Activated T-helper 1 cell treated with anti-CD3 and anti-CD28 coated beads, Interleukin-12 subunit alpha, Interleukin-12 subunit beta, Interleukin-2, Interleukin-4 antibody, amounts not matched to agents 30 ng/mL and 10 ng/mL and 1 ng/mL, durations not matched to agents 14 hours and 24 hours and 36 hours (primary cell): ENCODE measurements around the gene CARD10. TPM values are rescaled to one million over a fixed set of nuclear protein-coding genes. Genes with fewer than 3 reads are reported as not detected.
"Not testable (repeated sequence)": the region's sequence is repeated elsewhere in the genome, so short reads cannot be mapped to it uniquely, and the experiment has no call there.

Experiments
- DNase-seq: peaks from one replicate; pipeline ENCODE4 v3.0.0; 2021; ENCODE audit warnings: low spot score
- H3K27ac Mint-ChIP-seq: one replicate; pipeline ENCODE4 v1.8.0; 2021; ENCODE audit warnings: mild to moderate bottlenecking, mixed read lengths
- H3K27me3 Mint-ChIP-seq: one replicate; pipeline ENCODE4 v1.8.0; 2022; ENCODE audit warnings: mild to moderate bottlenecking, moderate library complexity, mixed read lengths; ENCODE audit not compliant: insufficient read depth
- H3K36me3 Mint-ChIP-seq: one replicate; pipeline ENCODE4 v1.8.0; 2021; ENCODE audit warnings: low read depth, mixed read lengths
- H3K4me1 Mint-ChIP-seq: one replicate; pipeline ENCODE4 v1.8.0; 2021; ENCODE audit warnings: low read depth, mixed read lengths
- H3K4me3 Mint-ChIP-seq: one replicate; pipeline ENCODE4 v1.8.0; 2021; ENCODE audit warnings: mild to moderate bottlenecking, moderate library complexity, mixed read lengths
- H3K9me3 Mint-ChIP-seq: one replicate; pipeline ENCODE4 v1.8.0; 2021; ENCODE audit warnings: mixed read lengths
- intact Hi-C: fragments of 100-400 bp; cut with micrococcal nuclease; formaldehyde crosslinking; loops from one replicate; pipeline ENCODE4 v1.15.1; 2024
- total RNA-seq: library from RNA; stranded (reverse); gene quantifications from 2 replicates; pipeline ENCODE4 v1.2.3, GENCODE V29; 2022

CARD10 gene
- total RNA-seq, 1 donor from 2014 or later: not detected

GRCh38 chr22:37529652-37530345 lies 10.6 kb upstream of the CARD10 start:
- no peaks in the 10 kb centered on the region for H3K9me3 Mint-ChIP-seq
- H3K4me1 Mint-ChIP-seq: peaks cover 24% of the 10 kb centered on the region
- H3K36me3 Mint-ChIP-seq: no peaks in the 10 kb centered on the region
- intact Hi-C loops: loop anchor here (10.0 kb wide), 1 partner anchor 215 kb away; no protein-coding TSS in a partner anchor
- no peak for DNase-seq
- no peak overlapping the region for H3K4me3 Mint-ChIP-seq
- no peak overlapping the region for H3K27ac Mint-ChIP-seq
- no peaks in the 10 kb centered on the region for H3K27me3 Mint-ChIP-seq

GRCh38 chr22:37527952-37528351 lies 8.7 kb upstream of the CARD10 start:
- intact Hi-C loops, H3K27me3 Mint-ChIP-seq, DNase-seq, H3K9me3 Mint-ChIP-seq, H3K27ac Mint-ChIP-seq, H3K4me1 Mint-ChIP-seq, H3K4me3 Mint-ChIP-seq, H3K36me3 Mint-ChIP-seq: not testable (repeated sequence)

- intact Hi-C loops, H3K27ac Mint-ChIP-seq, H3K4me1 Mint-ChIP-seq, DNase-seq, H3K36me3 Mint-ChIP-seq, H3K4me3 Mint-ChIP-seq, H3K9me3 Mint-ChIP-seq: not testable (repeated sequence)
- H3K27me3 Mint-ChIP-seq: peaks cover 14% of the 10 kb centered on the region
These were observed 8.0 kb upstream of the CARD10 start for GRCh38 chr22:37527081-37527752.

GRCh38 chr22:37526376-37526775 lies 7.2 kb upstream of the CARD10 start:
- no peak overlapping the region for H3K4me3 Mint-ChIP-seq
- peaks cover 20% of the 10 kb centered on the region for H3K27me3 Mint-ChIP-seq
- intact Hi-C loops: no loop called here
- no peaks in the 10 kb centered on the region for H3K36me3 Mint-ChIP-seq
- peaks cover 8% of the 10 kb centered on the region for H3K4me1 Mint-ChIP-seq
- H3K9me3 Mint-ChIP-seq: no peaks in the 10 kb centered on the region
- no peak for DNase-seq
- H3K27ac Mint-ChIP-seq: no peak overlapping the region

GRCh38 chr22:37525746-37526350 lies 6.6 kb upstream of the CARD10 start:
- DNase-seq: no peak
- no peaks in the 10 kb centered on the region for H3K36me3 Mint-ChIP-seq
- H3K9me3 Mint-ChIP-seq: no peaks in the 10 kb centered on the region
- H3K4me3 Mint-ChIP-seq: no peak overlapping the region
- intact Hi-C loops: no loop called here
- no peak overlapping the region for H3K27ac Mint-ChIP-seq
- peaks cover 8% of the 10 kb centered on the region for H3K4me1 Mint-ChIP-seq
- H3K27me3 Mint-ChIP-seq: peaks cover 25% of the 10 kb centered on the region

- Mint-ChIP-seq H3K27ac (no peak overlapping the region), H3K4me1 (peaks cover 8% of the 10 kb centered on the region), H3K36me3 (no peaks in the 10 kb centered on the region), H3K27me3 (peaks cover 32% of the 10 kb centered on the region), H3K9me3 (no peaks in the 10 kb centered on the region), H3K4me3 (no peak overlapping the region)
- intact Hi-C loops: no loop called here
- no peak for DNase-seq
These were observed 6.0 kb upstream of the CARD10 start for GRCh38 chr22:37525073-37525745.

- Mint-ChIP-seq H3K4me1 (peaks cover 8% of the 10 kb centered on the region), H3K36me3 (no peaks in the 10 kb centered on the region)
These were observed 3.3 kb upstream of the CARD10 start for GRCh38 chr22:37522482-37522881.

GRCh38 chr22:37521236-37521739 lies 2.1 kb upstream of the CARD10 start:
- peaks cover 61% of the 10 kb centered on the region for H3K27me3 Mint-ChIP-seq
- DNase-seq: no peak
- intact Hi-C loops: no loop called here
- no peak overlapping the region for H3K27ac Mint-ChIP-seq
- H3K36me3 Mint-ChIP-seq: no peaks in the 10 kb centered on the region
- H3K9me3 Mint-ChIP-seq: no peaks in the 10 kb centered on the region
- H3K4me1 Mint-ChIP-seq: peaks cover 8% of the 10 kb centered on the region
- H3K4me3 Mint-ChIP-seq: no peak overlapping the region

More at GRCh38 chr22:37522482-37522881, 3.3 kb upstream of the CARD10 start:
- no peak for DNase-seq
- Mint-ChIP-seq H3K27ac (no peak overlapping the region), H3K4me3 (no peak overlapping the region), H3K27me3 (peaks cover 49% of the 10 kb centered on the region), H3K9me3 (no peaks in the 10 kb centered on the region)
- intact Hi-C loops: no loop called here

GRCh38 chr22:37520776-37521191 lies 1.6 kb upstream of the CARD10 start:
- Mint-ChIP-seq H3K36me3 (no peaks in the 10 kb centered on the region), H3K4me1 (peaks cover 3% of the 10 kb centered on the region), H3K27me3 (peaks cover 65% of the 10 kb centered on the region), H3K9me3 (no peaks in the 10 kb centered on the region), H3K4me3 (no peak overlapping the region), H3K27ac (no peak overlapping the region)
- intact Hi-C loops: no loop called here
- no peak for DNase-seq

- DNase-seq: no peak
- intact Hi-C loops: no loop called here
- Mint-ChIP-seq H3K27me3 (peaks cover 67% of the 10 kb centered on the region), H3K36me3 (no peaks in the 10 kb centered on the region), H3K27ac (no peak overlapping the region), H3K4me3 (peak overlapping the region; percentile 67), H3K9me3 (no peaks in the 10 kb centered on the region), H3K4me1 (no peaks in the 10 kb centered on the region)
These were observed 527 bp downstream of the CARD10 start for GRCh38 chr22:37518509-37519267.

- no peak for DNase-seq
- Mint-ChIP-seq H3K9me3 (no peaks in the 10 kb centered on the region), H3K4me1 (no peaks in the 10 kb centered on the region), H3K27me3 (peaks cover 62% of the 10 kb centered on the region), H3K27ac (no peak overlapping the region), H3K4me3 (peak overlapping the region; percentile 67), H3K36me3 (no peaks in the 10 kb centered on the region)
- intact Hi-C loops: no loop called here
These were observed 1.3 kb downstream of the CARD10 start for GRCh38 chr22:37517826-37518450.

GRCh38 chr22:37516456-37516855 lies 2.8 kb downstream of the CARD10 start:
- no peaks in the 10 kb centered on the region for H3K36me3 Mint-ChIP-seq

More at GRCh38 chr22:37516456-37516855, 2.8 kb downstream of the CARD10 start:
- no peak overlapping the region for H3K4me3 Mint-ChIP-seq
- intact Hi-C loops: no loop called here
- H3K9me3 Mint-ChIP-seq: no peaks in the 10 kb centered on the region
- no peaks in the 10 kb centered on the region for H3K4me1 Mint-ChIP-seq
- H3K27ac Mint-ChIP-seq: no peak overlapping the region
- H3K27me3 Mint-ChIP-seq: peaks cover 50% of the 10 kb centered on the region
- DNase-seq: no peak
